Cardiac ventricle fibroblast (primary cell): ENCODE results near the gene TCF15. TPM values are rescaled to one million over a fixed set of nuclear protein-coding genes. Genes with fewer than 3 reads are reported as not detected.

Source experiments
- total RNA-seq: library from RNA; depleted of rRNA; stranded (reverse); fragments of >200 nt; gene quantifications from 2 replicates; pipeline ENCODE4 v1.2.3, GENCODE V29; 2015

Gene TCF15
- not detected in 2 replicates for total RNA-seq

GRCh38 chr20:610130-611046 is at the start of gene TCF15:
TSS of gene TCF15 (minus strand) at chr20:610309. CDS start at chr20:610237, 72 bp downstream.

GRCh38 chr20:653110-653589 is 43.0 kb upstream of the TCF15 start, which contains the start of gene SRXN1:
TSS of gene SRXN1 (minus strand) at chr20:653200. CDS start at chr20:653185, 15 bp downstream.

Other genes with a start within 250 kb of the TCF15 start
- 6.7 and 8.2 TPM in 2 replicates for gene TRIB3, start 229.5 kb downstream of the TCF15 start, total RNA-seq
- 100 and 101 TPM in 2 replicates for gene RBCK1, start 202.0 kb downstream of the TCF15 start, total RNA-seq
- gene TBC1D20, start 147.8 kb downstream of the TCF15 start, total RNA-seq: 28.3 and 28.6 TPM in 2 replicates
- gene CSNK2A1, start 66.5 kb downstream of the TCF15 start, total RNA-seq: 75.5 and 84.6 TPM in 2 replicates
- gene SRXN1, start 42.9 kb upstream of the TCF15 start, total RNA-seq: 47.5 and 53.8 TPM in 2 replicates
- gene SCRT2, start 65.5 kb upstream of the TCF15 start, total RNA-seq: not detected in 2 replicates
- not detected in 2 replicates for gene SLC52A3, start 158.2 kb upstream of the TCF15 start, total RNA-seq
- 1.5 and 3.0 TPM in 2 replicates for gene FAM110A, start 223.4 kb upstream of the TCF15 start, total RNA-seq